ENCODE data around the gene SPATA13. TPM values are rescaled to one million over a fixed set of nuclear protein-coding genes. Genes with fewer than 3 reads are reported as not detected.

Gene SPATA13
- total RNA-seq, 6 experiments from 2014 or later, result 7.0 to 9.2 (median 8.4) TPM

GRCh38 chr13:24353736-24354135, 193.2 kb downstream of the SPATA13 start:
- H3K27ac Mint-ChIP-seq, result no peak overlapping the region
- no peaks in the 10 kb centered on the region for H3K36me3 Mint-ChIP-seq (ENCODE audit: low read depth)
- no peak overlapping the region for H3K4me3 Mint-ChIP-seq
- no peaks in the 10 kb centered on the region for H3K4me1 Mint-ChIP-seq (ENCODE audit: low read depth)
- peaks cover 2% of the 10 kb centered on the region for H3K27me3 Mint-ChIP-seq (ENCODE audit: insufficient read depth)
- no peak for TF ChIP-seq CTCF (IDR thresholded peaks at IDR 0.05)
- no peak for DNase-seq
- H3K9me3 Mint-ChIP-seq, result no peaks in the 10 kb centered on the region

- no peak for TF ChIP-seq CTCF (IDR thresholded peaks at IDR 0.05)
- Mint-ChIP-seq H3K4me3 (no peak overlapping the region), H3K9me3 (no peaks in the 10 kb centered on the region), H3K4me1 (ENCODE audit: low read depth) (no peaks in the 10 kb centered on the region), H3K27me3 (ENCODE audit: insufficient read depth) (peaks cover 6% of the 10 kb centered on the region), H3K27ac (no peak overlapping the region), H3K36me3 (ENCODE audit: low read depth) (no peaks in the 10 kb centered on the region)
- no peak for DNase-seq
These were observed 194.6 kb downstream of the SPATA13 start for GRCh38 chr13:24355103-24355502.

- no peak for TF ChIP-seq CTCF (IDR thresholded peaks at IDR 0.05)
- Mint-ChIP-seq H3K4me3 (no peak overlapping the region), H3K27me3 (ENCODE audit: insufficient read depth) (peaks cover 6% of the 10 kb centered on the region), H3K27ac (no peak overlapping the region), H3K9me3 (no peaks in the 10 kb centered on the region), H3K36me3 (ENCODE audit: low read depth) (no peaks in the 10 kb centered on the region), H3K4me1 (ENCODE audit: low read depth) (no peaks in the 10 kb centered on the region)
- no peak for DNase-seq
These were observed 195.8 kb downstream of the SPATA13 start for GRCh38 chr13:24356270-24356669.

Small RNA genes lying within 50 kb of the gene (microRNA-seq; reads per million reads assigned to microRNA genes)
- gene MIR2276, result not detected

Other genes with a start within 250 kb of the SPATA13 start
- gene C1QTNF9, start 148.9 kb downstream of the SPATA13 start, total RNA-seq (2021; fragmentation: NEBNext Ultra II Directional; extraction: Animal tissue kit (Norgen Biotek cat#: 25700)), result not detected